GM04504 (cell line): ENCODE results near the gene POSTN.
"Not testable (repeated sequence)": the region's sequence is repeated elsewhere in the genome, so short reads cannot be mapped to it uniquely, and the experiment has no call there.

Experiments
- DNase-seq: peaks from one replicate; pipeline ENCODE4 v3.0.0-alpha.2; 2012; ENCODE audit warnings: low read depth

Gene POSTN

GRCh38 chr13:37595162-37595561 lies 3.4 kb downstream of the POSTN start:
- DNase-seq, result peak; percentile 22

- no peak for DNase-seq
Measured at GRCh38 chr13:37594550-37594949, 4.0 kb downstream of the POSTN start.

- DNase-seq, result not testable (repeated sequence)
Measured at GRCh38 chr13:37589381-37589780, 9.2 kb downstream of the POSTN start.

DNA sequence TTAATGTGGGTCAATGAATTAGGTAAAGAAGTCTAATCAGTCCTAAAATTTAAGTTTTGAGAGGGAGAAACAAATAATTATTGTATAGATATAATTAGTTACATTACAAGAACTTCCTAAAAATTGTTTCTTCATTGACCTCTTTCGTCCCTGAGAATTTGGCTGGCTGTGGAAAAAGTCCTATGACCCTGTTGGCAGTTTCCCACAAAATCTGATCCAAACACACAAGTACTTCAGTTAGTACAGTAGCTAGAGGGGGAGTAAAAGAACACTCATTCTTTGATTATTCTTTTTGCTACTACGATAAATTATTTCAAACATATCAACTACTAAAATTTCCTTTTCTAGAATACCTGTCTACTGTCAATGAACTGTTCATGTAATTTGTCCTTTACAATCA lies 11.3 kb downstream of the POSTN start:
- no peak for DNase-seq

- no peak for DNase-seq
Measured at GRCh38 chr13:37586164-37586563, 12.4 kb downstream of the POSTN start.

- no peak for DNase-seq
Measured at GRCh38 chr13:37585541-37585940, 13.0 kb downstream of the POSTN start.

- no peak for DNase-seq
Measured at GRCh38 chr13:37576601-37577000, 22.0 kb downstream of the POSTN start.

DNA sequence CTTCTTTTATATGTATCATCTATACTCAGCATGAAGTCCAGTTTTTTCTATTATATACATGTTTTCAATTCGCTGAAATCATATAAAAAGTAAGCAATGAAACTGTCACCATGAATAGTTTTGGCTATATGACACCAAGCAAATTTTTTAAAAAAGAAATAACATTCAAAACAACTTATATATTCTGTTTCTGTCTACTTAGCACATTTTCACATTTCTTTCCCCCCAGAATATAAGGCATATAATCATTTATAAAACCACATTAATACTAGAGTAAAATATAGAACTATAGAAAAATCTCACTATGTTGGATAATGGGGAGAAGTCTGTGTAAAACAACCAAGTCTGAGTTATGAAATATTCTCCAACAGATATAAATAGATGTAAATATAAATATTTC lies 33.1 kb downstream of the POSTN start:
- no peak for DNase-seq

GRCh38 chr13:37561031-37561430 lies 37.5 kb downstream of the POSTN start:
- DNase-seq, result peak; percentile 18

- DNase-seq, result no peak
Measured at GRCh38 chr13:37560526-37560925, 38.0 kb downstream of the POSTN start.

DNA sequence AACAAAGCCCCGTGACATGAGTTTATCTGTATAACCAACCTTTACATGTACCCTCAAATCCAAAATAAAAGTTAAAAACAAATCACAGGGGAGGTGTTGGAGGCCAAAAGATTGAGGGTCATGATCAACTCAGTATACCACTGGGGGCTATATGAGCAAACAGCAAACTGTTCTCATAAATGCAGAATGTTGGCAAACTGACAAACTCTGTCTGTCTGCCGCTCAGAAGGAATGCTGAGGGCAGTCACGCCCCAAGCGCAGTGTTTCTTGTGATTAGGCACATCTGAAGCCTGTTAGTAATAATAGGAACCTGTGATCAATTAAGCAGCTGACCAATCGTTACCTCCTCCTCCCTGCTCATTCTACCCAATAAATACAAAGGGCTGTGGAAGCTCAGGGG lies 39.8 kb downstream of the POSTN start:
- DNase-seq, result not testable (repeated sequence)

DNA sequence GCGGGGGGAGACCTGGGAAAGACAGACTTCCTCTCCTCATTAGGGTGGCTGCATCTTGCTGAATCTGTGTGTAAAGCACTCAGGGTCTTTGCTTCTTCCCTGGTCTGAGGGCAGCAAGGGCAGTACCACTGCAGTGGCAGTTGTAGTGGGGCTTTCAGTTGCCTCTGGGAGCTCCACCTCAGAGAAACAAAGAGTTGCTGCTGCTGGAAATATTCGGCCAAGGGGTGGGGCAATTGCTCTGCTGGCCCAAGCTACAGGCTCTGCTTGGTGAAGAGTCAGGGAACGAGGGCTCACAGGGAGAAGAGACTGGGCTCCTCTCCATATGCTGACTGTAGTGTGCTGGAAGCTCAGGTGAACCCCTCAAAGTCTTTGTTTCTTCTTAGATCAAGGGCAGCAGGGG lies 52.5 kb downstream of the POSTN start:
- DNase-seq, result no peak

- no peak for DNase-seq
Measured at GRCh38 chr13:37544995-37545394, 53.6 kb downstream of the POSTN start.

DNA sequence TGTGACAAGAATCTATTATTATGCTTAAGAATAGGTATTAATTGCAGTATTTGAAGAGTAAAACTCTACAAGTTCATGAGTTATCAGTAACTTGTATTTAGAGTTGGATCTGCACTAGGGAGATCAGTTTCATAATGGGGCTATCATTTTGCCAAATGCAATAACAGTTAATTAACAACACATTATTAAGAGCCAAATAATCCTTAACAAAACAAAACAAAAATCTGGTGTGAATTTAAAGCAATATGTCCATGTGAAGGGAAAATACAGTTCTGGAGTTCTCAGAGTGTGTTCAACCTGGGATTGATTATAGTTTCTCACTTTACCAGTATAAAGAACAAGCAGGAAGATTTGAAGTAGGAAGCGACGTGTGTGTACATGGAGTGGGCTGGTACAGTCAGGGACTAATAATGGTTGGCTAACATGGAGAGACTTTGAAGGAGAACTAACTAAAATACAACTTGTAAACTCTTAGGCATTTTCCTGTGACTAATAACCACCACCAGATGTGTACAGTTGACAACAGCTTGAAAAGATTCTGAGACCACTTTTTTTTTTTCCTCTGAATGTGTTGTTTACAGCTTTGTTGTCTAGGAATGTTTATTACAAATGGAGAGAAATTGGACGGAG lies 58.5 kb downstream of the POSTN start:
- peak; percentile 86 for DNase-seq

GRCh38 chr13:37539170-37539569 lies 59.4 kb downstream of the POSTN start:
- no peak for DNase-seq

GRCh38 chr13:37535501-37535900 lies 63.1 kb downstream of the POSTN start:
- DNase-seq, result no peak

DNA sequence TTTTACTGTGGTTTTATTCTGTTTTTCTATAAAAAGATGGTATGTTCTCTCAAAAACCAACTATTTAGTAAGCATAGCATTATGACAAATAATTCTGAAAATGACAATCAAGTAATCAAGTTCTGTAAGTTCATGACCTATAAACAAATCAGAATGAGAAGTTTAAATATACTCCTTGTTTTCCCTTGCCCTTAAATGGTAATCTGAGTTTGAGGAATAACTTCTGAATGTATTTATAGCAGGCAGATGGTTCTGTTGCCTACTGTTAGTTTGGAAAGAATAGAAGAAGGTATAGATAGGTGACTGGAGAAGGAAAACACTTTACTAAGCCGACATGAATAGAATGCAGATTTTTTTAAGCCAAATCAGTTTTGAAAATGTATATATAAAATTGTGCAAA lies 63.9 kb downstream of the POSTN start:
- DNase-seq, result no peak

- DNase-seq, result peak; percentile 66
Measured at GRCh38 chr13:37534181-37534580, 64.4 kb downstream of the POSTN start.

DNA sequence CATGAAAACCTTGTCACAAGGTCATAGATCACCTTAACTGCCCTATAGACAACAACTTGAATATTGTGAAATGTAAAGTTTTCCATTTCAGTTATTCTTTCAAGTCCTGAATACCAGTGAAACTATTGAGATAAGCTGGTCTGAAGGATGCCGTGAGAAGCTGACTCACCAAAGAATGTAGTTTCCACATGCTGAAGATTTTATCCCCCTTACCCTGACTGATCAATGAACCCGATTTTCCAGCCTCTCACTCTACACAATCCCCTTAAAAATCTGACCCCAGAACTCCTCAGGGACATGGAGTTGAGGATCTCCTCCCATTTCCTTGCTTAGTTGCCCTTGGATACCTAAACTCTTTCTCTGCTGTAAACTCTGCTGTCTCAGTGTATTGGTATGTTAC lies 67.5 kb downstream of the POSTN start:
- DNase-seq, result no peak

DNA sequence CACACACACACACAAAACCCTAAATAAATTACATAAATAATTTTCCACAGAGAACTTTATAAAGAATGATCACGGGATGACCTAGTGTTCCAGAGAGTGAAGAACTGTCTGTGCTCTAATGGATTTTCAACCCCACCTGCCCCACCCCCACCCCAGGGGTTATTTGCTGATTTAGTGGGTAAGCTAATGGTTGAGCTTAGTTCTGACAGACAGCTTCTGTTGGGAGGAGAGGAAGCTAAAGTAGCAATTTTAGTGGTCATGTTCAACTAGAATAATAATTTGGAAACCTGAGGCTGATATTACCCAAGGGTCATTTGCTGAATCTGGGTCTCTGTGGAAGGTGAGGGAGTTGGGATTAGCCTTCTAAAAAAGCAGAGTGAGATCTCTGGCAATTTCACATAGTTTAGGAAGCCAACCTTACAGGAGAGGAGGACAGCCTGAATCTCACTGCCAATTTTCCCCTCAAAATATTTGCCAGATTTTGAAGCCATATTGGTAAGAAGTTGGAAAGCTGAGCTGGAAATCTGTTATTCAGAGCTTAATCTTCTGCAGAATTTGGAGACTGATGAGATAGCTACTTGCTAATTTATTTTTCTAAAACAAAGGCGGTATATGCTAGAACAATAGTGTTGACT lies 68.7 kb downstream of the POSTN start:
- DNase-seq, result no peak

GRCh38 chr13:37526710-37527473 lies 71.7 kb downstream of the POSTN start:
- peak; percentile 83 for DNase-seq

DNA sequence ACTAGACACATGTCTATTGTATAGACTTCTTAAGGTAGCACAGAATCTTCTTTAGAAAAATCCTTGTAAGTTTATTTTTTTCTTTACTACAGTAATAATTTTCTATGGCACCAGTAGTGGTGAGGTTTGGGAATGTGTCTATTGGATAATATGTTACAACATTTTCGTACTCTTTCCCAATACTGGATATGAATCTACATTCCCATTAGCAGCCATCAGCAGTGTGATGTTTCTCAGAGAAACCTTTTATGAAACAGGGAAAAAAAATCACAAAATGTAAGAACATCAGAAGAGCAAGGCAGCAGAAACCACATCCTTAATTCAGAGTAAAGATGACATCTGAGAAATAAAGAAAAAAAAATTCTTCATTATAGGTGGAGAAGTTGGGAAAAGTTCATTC lies 83.3 kb downstream of the POSTN start:
- DNase-seq, result no peak
